ENCODE measurements around the gene CAB39. TPM values are rescaled to one million over a fixed set of nuclear protein-coding genes. Genes with fewer than 3 reads are reported as not detected.

CAB39 gene
- total RNA-seq, 4 donors from 2014 or later, result 73.6 to 105 (median 83.9) TPM

- Histone ChIP-seq H3K27me3 (peaks cover 0 to 36% (median 0%) of the 10 kb centered on the region in 4 donors), H3K4me1 (peaks cover 4 to 9% (median 8%) of the 10 kb centered on the region in 4 donors), H3K27ac (replicated peaks in 1 of 4) (no peak overlapping the region), H3K9me3 (no peaks in the 10 kb centered on the region), H3K36me3 (no peaks in the 10 kb centered on the region), H3K4me3 (no peak overlapping the region)
- DNase-seq (ENCODE audit: extremely low spot score), result no peak
- no peak for TF ChIP-seq EP300 (IDR thresholded peaks at IDR 0.05)
- TF ChIP-seq POLR2AphosphoS5 (IDR thresholded peaks at IDR 0.05), result no peak
- WGBS, result 63% methylated on average over 4 of the region's 4 CpGs
- intact Hi-C loops (cut with DNase I), result no loop called here
Measured at GRCh38 chr2:230852113-230852512, 139.5 kb downstream of the CAB39 start.

- intact Hi-C loops (cut with DNase I), result no loop called here
- H3K27ac ChIP-seq (replicated peaks in 1 of 4), result no peak overlapping the region
- TF ChIP-seq CTCF (IDR thresholded peaks at IDR 0.05) (no peak), POLR2A (IDR thresholded peaks at IDR 0.05; ENCODE audit: low read depth) (no peak), EP300 (IDR thresholded peaks at IDR 0.05) (no peak), POLR2AphosphoS5 (IDR thresholded peaks at IDR 0.05) (no peak)
- H3K27me3 ChIP-seq, result peaks cover 0 to 5% (median 0%) of the 10 kb centered on the region in 4 donors
- H3K36me3 ChIP-seq, result no peaks in the 10 kb centered on the region
- H3K4me3 ChIP-seq, result no peak overlapping the region
- no peak for DNase-seq (ENCODE audit: extremely low spot score)
- peaks cover 17 to 27% (median 24%) of the 10 kb centered on the region in 4 donors for H3K4me1 ChIP-seq
- no peaks in the 10 kb centered on the region for H3K9me3 ChIP-seq
- WGBS, result 52% methylated on average over 13 of the region's 13 CpGs
Measured at GRCh38 chr2:230861552-230862255, 149.1 kb downstream of the CAB39 start.

- H3K27me3 ChIP-seq, result peaks cover 0 to 4% (median 0%) of the 10 kb centered on the region in 4 donors
- H3K36me3 ChIP-seq, result no peaks in the 10 kb centered on the region
- intact Hi-C loops (cut with DNase I), result no loop called here
- no peak for DNase-seq (ENCODE audit: extremely low spot score)
- no peak overlapping the region for H3K27ac ChIP-seq (replicated peaks in 1 of 4)
- no peak overlapping the region for H3K4me3 ChIP-seq
- no peak for TF ChIP-seq POLR2AphosphoS5 (IDR thresholded peaks at IDR 0.05)
- no peak for TF ChIP-seq EP300 (IDR thresholded peaks at IDR 0.05)
- TF ChIP-seq POLR2A (IDR thresholded peaks at IDR 0.05; ENCODE audit: low read depth), result no peak
- TF ChIP-seq CTCF (IDR thresholded peaks at IDR 0.05), result no peak
- WGBS, result 94% methylated on average over 5 of the region's 5 CpGs
- peaks cover 23 to 33% (median 30%) of the 10 kb centered on the region in 4 donors for H3K4me1 ChIP-seq
- H3K9me3 ChIP-seq, result no peaks in the 10 kb centered on the region
Measured at GRCh38 chr2:230862292-230862691, 149.7 kb downstream of the CAB39 start.

- intact Hi-C loops (cut with DNase I), result no loop called here
- no peak for TF ChIP-seq POLR2AphosphoS5 (IDR thresholded peaks at IDR 0.05)
- no peak for TF ChIP-seq EP300 (IDR thresholded peaks at IDR 0.05)
- TF ChIP-seq POLR2A (IDR thresholded peaks at IDR 0.05; ENCODE audit: low read depth), result no peak
- no peak for TF ChIP-seq CTCF (IDR thresholded peaks at IDR 0.05)
Measured at GRCh38 chr2:230863031-230863430, 150.4 kb downstream of the CAB39 start.

GRCh38 chr2:230863442-230864121, 150.9 kb downstream of the CAB39 start:
- intact Hi-C loops (cut with DNase I), result loop anchor here (2.0 kb wide), 1 partner anchor 49 kb away; no protein-coding TSS in a partner anchor
- no peak for DNase-seq (ENCODE audit: extremely low spot score)
- Histone ChIP-seq H3K4me1 (peaks cover 31 to 46% (median 43%) of the 10 kb centered on the region in 4 donors), H3K27ac (replicated peaks in 1 of 4) (no peak overlapping the region), H3K4me3 (no peak overlapping the region), H3K27me3 (no peaks in the 10 kb centered on the region), H3K9me3 (no peaks in the 10 kb centered on the region), H3K36me3 (no peaks in the 10 kb centered on the region)
- 85% methylated on average over 13 of the region's 13 CpGs for WGBS
- TF ChIP-seq POLR2A (IDR thresholded peaks at IDR 0.05; ENCODE audit: low read depth) (no peak), CTCF (IDR thresholded peaks at IDR 0.05) (no peak), POLR2AphosphoS5 (IDR thresholded peaks at IDR 0.05) (no peak), EP300 (IDR thresholded peaks at IDR 0.05) (no peak)

More at GRCh38 chr2:230863031-230863430, 150.4 kb downstream of the CAB39 start:
- Histone ChIP-seq H3K36me3 (no peaks in the 10 kb centered on the region), H3K27me3 (no peaks in the 10 kb centered on the region), H3K4me3 (no peak overlapping the region), H3K27ac (replicated peaks in 1 of 4) (no peak overlapping the region), H3K9me3 (no peaks in the 10 kb centered on the region), H3K4me1 (peaks cover 25 to 40% (median 37%) of the 10 kb centered on the region in 4 donors)
- 81% methylated on average over 7 of the region's 8 CpGs for WGBS
- DNase-seq (ENCODE audit: extremely low spot score), result no peak
